HG02981 (cell line): ENCODE results near the gene NUDT4B.
"Not testable (repeated sequence)": the region's sequence is repeated elsewhere in the genome, so short reads cannot be mapped to it uniquely, and the experiment has no call there.

Source experiments
- ATAC-seq: cut with Tn5 transposase; IDR thresholded peaks from one replicate; pipeline ENCODE4 v1.9.1; 2021; ENCODE audit warnings: mild to moderate bottlenecking, moderate library complexity; ENCODE audit not compliant: unreplicated experiment

NUDT4B gene

DNA sequence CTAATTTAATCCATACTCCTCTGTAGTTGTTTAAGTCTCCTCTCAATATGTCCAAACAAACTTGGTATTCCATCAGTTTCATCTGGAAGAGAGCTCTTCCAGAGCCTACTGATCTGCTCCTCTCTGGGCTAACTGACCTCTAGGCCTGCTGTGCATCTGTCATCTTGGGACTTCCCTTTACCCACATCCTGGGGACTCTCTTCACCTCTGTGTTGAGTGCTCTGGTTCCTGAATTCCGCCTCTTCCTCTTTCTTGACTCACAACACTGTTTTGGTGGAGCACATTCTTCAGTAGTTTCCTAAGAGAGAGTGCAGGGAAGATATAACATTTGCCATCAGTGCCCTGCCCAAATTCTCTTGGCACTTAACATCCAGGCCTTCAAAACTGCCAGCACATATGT lies 13.0 kb upstream of the NUDT4B start:
- peak; percentile 52 for ATAC-seq

- not testable (repeated sequence) for ATAC-seq
These were observed 9.9 kb upstream of the NUDT4B start for GRCh38 chr1:148738667-148739066.

- ATAC-seq: not testable (repeated sequence)
These were observed 5.4 kb upstream of the NUDT4B start for GRCh38 chr1:148743200-148743599.

- ATAC-seq: peak; percentile 56
These were observed 4.6 kb upstream of the NUDT4B start for GRCh38 chr1:148743726-148744720.

DNA sequence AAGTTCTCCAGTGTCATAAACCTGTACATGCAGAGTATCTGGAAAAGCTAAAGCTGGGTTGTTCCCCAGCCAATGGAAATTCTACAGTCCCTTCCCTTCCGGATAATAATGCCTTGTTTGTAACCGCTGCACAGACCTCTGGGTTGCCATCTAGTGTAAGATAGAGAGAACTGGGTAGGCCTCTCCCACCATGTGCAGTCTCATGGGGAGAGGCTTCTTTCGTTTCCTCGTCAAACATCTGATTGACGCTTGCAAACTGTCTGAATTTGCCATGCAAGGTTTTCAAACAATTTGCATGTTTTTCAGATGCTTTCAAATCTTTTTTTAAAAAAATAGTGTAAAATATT lies 734 bp downstream of the NUDT4B start:
- ATAC-seq: peak; percentile 87

GRCh38 chr1:148756231-148756630 lies 7.7 kb downstream of the NUDT4B start:
- ATAC-seq: not testable (repeated sequence)

DNA sequence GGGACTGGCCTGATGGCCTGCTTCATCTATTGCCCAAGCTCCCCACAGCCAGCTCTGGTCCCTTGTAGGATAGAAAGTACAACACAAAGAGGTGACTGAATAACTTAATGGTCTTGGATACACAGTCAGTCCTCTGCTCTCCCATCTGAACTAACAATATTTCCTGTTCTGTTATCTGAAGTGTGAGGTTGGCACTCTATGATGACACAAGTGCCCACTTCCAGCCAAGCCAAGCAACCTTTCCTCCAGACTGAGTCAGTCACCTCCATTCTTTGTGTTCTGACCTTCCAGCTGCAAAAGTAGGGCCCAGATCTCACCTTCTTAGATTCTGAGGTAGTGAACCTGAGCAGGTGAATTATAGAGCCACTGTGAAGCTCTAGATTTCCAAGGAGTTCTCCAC lies 8.9 kb downstream of the NUDT4B start:
- not testable (repeated sequence) for ATAC-seq

DNA sequence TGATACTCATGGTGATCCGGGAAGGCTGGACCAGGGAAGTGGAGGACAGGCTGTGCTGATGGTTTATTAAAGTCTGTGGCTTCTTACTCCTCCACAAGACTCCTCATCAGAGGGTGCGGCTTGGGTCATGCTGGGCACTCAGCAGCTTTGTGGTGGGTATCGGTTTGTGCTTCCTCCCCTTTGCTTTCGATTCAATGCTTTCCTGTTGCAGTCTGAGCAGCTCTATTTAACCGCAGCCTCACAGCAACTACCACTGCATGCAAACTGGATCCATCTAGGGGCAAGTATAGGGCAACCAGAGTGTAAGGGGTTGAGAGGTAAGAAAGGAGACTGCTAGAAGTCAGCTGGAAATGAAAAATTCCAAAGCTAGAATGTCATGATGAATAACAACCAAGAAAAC lies 9.8 kb downstream of the NUDT4B start:
- ATAC-seq: peak; percentile 96

DNA sequence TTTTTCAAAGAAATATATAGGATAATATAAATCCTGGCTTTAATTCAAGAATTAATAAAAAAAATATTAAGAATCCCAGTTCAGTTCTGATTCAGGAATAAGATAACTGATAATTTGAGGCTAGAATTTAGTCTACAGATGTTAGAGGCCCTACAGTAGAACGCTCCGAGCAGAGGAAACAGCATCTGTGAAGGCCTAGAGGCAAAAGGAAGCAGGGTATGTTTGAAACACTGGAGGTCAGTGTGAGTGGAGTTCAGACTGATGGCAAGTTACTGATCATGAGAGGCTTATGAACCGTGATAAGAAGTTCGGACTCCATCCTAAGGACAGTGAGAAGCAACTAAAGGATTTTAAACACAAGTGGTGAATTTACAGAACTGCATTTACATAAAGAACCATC lies 10.4 kb downstream of the NUDT4B start:
- ATAC-seq: not testable (repeated sequence)

DNA sequence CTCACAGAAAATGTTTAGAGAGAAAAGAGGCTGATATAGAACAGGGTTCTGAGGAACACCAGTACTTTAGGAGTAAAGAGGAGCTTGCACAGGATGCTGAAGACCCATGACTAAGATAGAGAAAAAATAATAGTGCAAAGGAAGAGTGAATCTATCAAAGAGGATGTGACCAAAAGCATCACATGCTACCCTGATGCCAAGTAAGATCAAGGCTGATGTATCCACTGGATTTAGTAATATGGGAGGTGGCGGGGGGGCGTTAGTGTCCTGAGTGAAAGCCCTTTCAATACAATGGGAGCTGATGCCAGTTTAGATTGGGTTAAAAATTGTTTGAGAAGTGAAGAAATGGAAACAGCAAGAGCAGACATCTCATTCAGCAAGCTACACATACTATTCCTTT lies 11.2 kb downstream of the NUDT4B start:
- ATAC-seq: not testable (repeated sequence)

GRCh38 chr1:148760206-148760605 lies 11.6 kb downstream of the NUDT4B start:
- not testable (repeated sequence) for ATAC-seq

- ATAC-seq: not testable (repeated sequence)
These were observed 12.8 kb downstream of the NUDT4B start for GRCh38 chr1:148761360-148761759.

DNA sequence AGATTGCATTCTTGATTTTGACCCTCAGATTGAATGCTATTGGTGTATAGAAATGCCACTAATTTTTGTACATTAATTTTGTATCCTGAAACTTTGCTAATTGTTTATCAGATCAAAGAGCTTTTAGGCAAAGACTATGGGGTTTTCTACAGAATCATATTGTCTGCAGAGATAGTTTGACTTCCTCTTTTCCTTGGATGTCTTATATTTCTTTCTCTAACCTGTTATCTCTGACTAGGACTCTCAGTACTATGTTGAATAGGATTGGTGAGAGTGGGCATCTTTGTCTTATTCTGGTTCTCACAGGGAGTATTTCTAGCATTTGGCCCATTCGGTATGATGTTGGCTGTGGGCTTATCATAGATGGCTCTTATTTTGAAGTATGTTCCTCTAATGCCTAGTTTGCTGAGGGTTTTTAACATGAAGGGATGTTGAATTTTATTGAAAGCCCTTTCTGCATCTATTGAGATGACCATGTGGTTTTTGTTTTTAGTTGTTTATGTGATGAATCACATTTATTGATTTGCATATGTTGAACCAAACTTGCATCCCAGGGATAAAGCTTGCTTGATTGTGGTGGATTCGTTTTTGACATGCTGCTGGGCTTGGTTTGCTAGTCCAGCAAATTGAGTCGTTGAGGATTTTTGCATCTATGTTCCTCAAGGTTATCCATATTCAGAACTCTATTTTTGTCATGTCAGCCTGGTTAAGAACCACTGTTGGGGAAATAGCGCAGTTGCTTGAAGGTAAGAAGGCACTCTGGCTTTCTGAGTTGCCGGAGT lies 16.9 kb downstream of the NUDT4B start:
- not testable (repeated sequence) for ATAC-seq

DNA sequence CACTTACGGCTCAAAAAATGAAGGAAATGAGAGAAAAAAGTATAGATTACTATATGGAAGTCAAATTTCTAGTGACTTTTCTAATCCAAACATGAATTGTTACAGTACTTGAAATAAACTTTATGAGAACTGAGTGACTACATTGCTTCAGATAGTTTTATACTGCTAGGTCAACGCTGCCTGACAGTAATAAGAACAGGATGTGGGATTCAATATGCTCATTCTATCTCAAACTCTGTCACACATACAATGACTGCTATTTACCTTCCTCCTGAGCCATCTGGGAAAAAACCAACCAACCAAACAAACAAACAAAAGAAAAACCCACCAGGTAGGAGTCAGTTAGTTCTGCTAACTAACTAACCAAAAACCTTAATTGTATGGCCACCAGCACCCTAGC lies 20.0 kb downstream of the NUDT4B start:
- not testable (repeated sequence) for ATAC-seq

DNA sequence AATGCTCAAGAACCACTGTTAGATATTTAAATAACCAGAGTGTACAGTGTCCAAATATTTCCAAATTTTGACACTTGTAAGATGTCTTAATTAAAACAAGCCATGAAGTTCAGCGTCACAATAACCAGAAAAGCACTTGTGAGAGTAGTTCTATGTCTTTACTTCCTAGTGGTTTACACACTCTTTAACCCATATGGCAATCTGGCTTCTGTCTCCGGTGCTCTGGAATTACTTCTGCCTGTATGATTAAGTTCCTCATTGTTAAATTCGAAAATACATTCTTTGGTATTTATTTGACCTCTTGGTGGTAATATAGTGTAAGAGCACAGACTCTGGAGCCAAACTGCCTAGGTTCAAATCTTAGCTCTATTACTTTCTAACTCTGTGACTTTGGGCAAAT lies 20.9 kb downstream of the NUDT4B start:
- ATAC-seq: not testable (repeated sequence)

DNA sequence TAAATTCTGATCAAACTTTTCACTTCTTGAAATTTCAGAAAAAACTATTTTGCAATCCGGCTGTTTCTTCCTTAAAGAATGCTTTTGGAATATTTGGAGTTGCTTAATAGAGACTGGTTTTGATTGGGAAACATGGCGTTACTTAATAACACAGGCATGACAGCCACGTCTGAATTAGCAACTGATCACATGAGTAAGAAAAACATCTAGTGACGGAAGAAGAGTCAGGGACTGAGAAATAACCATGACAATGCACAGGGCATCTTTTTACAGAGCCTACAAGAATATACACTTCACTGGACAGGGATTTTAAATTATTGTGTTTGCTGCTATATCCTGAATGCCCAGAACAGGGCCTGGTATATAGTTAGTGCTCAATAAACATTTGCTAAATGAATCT lies 25.1 kb downstream of the NUDT4B start:
- not testable (repeated sequence) for ATAC-seq

DNA sequence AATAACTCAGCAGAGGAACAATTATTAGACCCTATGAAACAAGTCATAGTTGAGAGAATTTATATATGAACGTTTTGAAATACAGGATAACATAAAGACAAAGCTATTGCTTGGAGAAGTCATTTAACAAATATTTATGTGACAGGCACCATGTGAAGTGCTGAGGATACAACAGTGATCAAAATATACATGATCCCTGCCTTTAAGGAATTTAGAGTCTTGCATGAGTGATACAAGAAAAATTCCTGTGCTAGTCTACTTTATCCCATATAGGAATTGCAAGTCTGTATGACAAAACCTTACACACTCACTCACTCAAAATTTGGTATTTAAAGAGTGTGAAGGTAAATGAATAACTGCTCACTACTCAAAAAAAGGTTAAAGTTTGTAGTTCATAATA lies 25.5 kb downstream of the NUDT4B start:
- not testable (repeated sequence) for ATAC-seq

GRCh38 chr1:148775263-148775662 lies 26.7 kb downstream of the NUDT4B start:
- not testable (repeated sequence) for ATAC-seq

DNA sequence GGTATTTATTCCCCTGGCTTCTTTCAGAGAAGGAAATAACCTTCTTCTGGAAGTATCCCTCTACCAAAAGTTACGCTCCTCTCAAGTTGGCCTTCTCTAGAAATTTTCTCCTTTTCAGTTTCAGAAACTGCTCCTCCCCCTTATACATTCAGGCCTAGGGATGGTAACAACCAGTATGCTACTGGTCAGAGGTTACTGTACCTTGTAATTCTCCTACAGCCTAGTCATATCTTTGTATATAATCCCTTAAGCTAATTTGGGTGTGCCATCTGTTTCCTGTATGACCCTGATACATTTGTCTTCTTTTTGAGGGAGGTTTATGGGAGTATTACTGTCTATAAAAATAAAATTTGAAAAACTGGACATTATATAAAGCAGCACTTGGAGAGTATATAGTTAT lies 29.1 kb downstream of the NUDT4B start:
- ATAC-seq: not testable (repeated sequence)

- ATAC-seq: not testable (repeated sequence)
These were observed 31.8 kb downstream of the NUDT4B start for GRCh38 chr1:148780404-148780803.

- ATAC-seq: not testable (repeated sequence)
These were observed 43.0 kb downstream of the NUDT4B start for GRCh38 chr1:148791543-148792099.
